ENCODE results near the gene ACTRT2. TPM values are rescaled to one million over a fixed set of nuclear protein-coding genes. Genes with fewer than 3 reads are reported as not detected.

Gene ACTRT2
- total RNA-seq, 2 donors from 2014 or later: not detected

DNA sequence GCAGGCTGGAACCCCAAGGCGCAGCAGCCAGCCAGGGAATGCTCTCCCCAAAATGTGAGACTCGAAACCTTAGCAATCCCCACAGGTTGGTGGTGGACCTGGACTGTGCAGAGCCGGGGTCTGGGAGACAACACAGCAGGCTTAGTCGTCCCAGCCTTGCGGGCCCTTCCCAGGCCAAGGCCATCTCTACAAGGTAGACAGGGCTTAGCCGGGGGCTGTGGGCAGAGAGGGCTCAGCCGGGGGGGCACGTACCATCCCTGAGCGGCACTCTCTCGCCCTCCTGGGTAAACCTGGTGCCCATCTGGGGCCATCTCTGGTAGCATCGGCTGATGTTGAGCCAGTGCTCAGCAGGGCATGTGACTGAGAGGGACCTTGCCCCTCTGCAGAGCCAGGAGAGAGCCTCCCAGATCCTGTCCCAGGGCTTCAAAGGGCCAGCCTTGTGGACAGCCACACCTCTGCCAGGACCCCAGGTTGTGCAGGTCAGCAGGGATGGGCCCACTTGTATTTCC, 2.2 kb upstream of the ACTRT2 start:
- intact Hi-C loops (cut with DNase I): loop anchor here (5.0 kb wide), 1 partner anchor 268 kb away; no protein-coding TSS in a partner anchor
- Histone ChIP-seq H3K4me3 (no peak overlapping the region), H3K27ac (no peak overlapping the region), H3K36me3 (replicated peaks in 1 of 2; ENCODE audit: insufficient read depth in 1 of 2, low read depth in 2 of 2) (no peaks in the 10 kb centered on the region), H3K9me3 (no peaks in the 10 kb centered on the region), H3K4me1 (peaks cover 4% of the 10 kb centered on the region), H3K27me3 (no peaks in the 10 kb centered on the region)
- ATAC-seq (no peak), DNase-seq (peak in 2 of 4 donors; percentile 2 to 8)
- no peak for TF ChIP-seq POLR2A (IDR thresholded peaks at IDR 0.05)
- no peak for TF ChIP-seq CTCF (IDR thresholded peaks at IDR 0.05)
- WGBS, 2 donors: 73% methylated on average over 11 of the region's 11 CpGs; no CpG with 5 or more reads in 1 of the 2 donors

DNA sequence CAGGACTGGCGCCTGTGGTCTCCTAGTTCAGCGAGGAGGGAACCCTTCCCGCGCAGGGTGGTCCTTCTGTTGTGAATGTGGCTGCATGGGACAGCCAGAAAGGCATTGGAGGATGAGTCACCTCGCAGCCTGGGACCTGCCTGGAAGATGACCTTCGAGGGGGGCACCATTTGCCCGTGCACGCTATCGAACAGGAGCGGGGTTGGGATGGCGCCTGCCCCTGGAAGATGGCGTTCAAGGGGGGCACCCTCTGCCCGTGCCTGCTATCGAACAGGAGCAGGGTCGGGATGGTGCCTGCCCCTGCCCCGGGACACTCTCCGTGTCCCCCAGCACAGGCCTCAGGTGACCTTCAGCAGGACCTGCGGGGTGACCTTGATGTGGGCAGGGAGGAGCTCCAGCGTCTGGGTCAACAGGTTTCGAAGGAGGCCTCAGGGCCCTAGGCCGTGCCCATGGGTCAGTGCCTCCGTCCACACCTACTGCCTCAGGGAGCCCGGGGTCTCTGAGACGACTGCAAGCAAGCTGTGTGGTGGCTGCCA, 1.7 kb upstream of the ACTRT2 start:
- Histone ChIP-seq H3K27ac (no peak overlapping the region), H3K4me3 (no peak overlapping the region), H3K36me3 (replicated peaks in 1 of 2; ENCODE audit: insufficient read depth in 1 of 2, low read depth in 2 of 2) (no peaks in the 10 kb centered on the region), H3K27me3 (no peaks in the 10 kb centered on the region), H3K9me3 (no peaks in the 10 kb centered on the region), H3K4me1 (peaks cover 4% of the 10 kb centered on the region)
- ATAC-seq (no peak), DNase-seq (peak in 3 of 4 donors; percentile 3 to 10 (median 7))
- intact Hi-C loops (cut with DNase I): loop anchor here (5.0 kb wide), 1 partner anchor 268 kb away; no protein-coding TSS in a partner anchor
- TF ChIP-seq POLR2A (IDR thresholded peaks at IDR 0.05) (no peak), CTCF (IDR thresholded peaks at IDR 0.05) (no peak)
- 76 to 78% methylated on average over 13 to 24 of the region's 24 CpGs for WGBS, 2 donors

GRCh38 chr1:3020263-3020909, 881 bp upstream of the ACTRT2 start:
- no peak for TF ChIP-seq CTCF (IDR thresholded peaks at IDR 0.05)
- TF ChIP-seq POLR2A (IDR thresholded peaks at IDR 0.05): no peak
- no peak overlapping the region for H3K27ac ChIP-seq
- H3K27me3 ChIP-seq: no peaks in the 10 kb centered on the region
- no peak for ATAC-seq
- peak in 1 of 4 donors; percentile 2 for DNase-seq
- no peak overlapping the region for H3K4me3 ChIP-seq
- no peaks in the 10 kb centered on the region for H3K9me3 ChIP-seq
- intact Hi-C loops (cut with DNase I): no loop called here
- peaks cover 4% of the 10 kb centered on the region for H3K4me1 ChIP-seq
- WGBS, 2 donors: 91 to 92% methylated on average over 10 to 12 of the region's 12 CpGs
- no peaks in the 10 kb centered on the region for H3K36me3 ChIP-seq (replicated peaks in 1 of 2; ENCODE audit: insufficient read depth in 1 of 2, low read depth in 2 of 2)

- Histone ChIP-seq H3K9me3 (no peaks in the 10 kb centered on the region), H3K4me3 (no peak overlapping the region), H3K4me1 (peaks cover 4% of the 10 kb centered on the region), H3K36me3 (replicated peaks in 1 of 2; ENCODE audit: insufficient read depth in 1 of 2, low read depth in 2 of 2) (no peaks in the 10 kb centered on the region), H3K27ac (no peak overlapping the region), H3K27me3 (no peaks in the 10 kb centered on the region)
- TF ChIP-seq POLR2A (IDR thresholded peaks at IDR 0.05) (no peak), CTCF (IDR thresholded peaks at IDR 0.05) (no peak)
- 86 to 90% methylated on average over 2 to 27 of the region's 28 CpGs for WGBS, 2 donors
- peak in 1 of 4 donors; percentile 3 for DNase-seq
- intact Hi-C loops (cut with DNase I): no loop called here
- ATAC-seq: no peak
Measured at GRCh38 chr1:3021801-3022401, 634 bp downstream of the ACTRT2 start.
